K562 (cell line): Measurements from ENCODE around the gene PITPNB. TPM values are rescaled to one million over a fixed set of nuclear protein-coding genes. Genes with fewer than 3 reads are reported as not detected.

Experiments used
- ATAC-seq: fragments of 200-7000 bp; cut with Tn5 transposase; 3 replicates; pipeline ENCODE4 v1.9.1; 2020; ENCODE audit warnings: moderate library complexity
- BruUV-seq: library from RNA; stranded (reverse); fragments of 400-500 nt; replicated peaks from 2 replicates; lab custom pipeline; 2021; lab: Mats Ljungman, UMichigan
- CTCF ChIA-PET: fragments of 300-600 bp; formaldehyde crosslinking; extraction: SDS; loops from one replicate; lab custom pipeline; 2021; ENCODE audit warnings: low intra/inter-chr PET ratio; lab: Yijun Ruan, JAX
- POLR2A ChIA-PET: fragments of 300-600, 350-650 bp; sonication (Branson Sonifier 250); formaldehyde crosslinking; extraction: SDS; loops from one replicate; lab custom pipeline; 2021; ENCODE audit warnings: antibody characterized with exemption, inconsistent platforms; lab: Yijun Ruan, JAX
- DNase-seq, 4 experiments: peaks; one replicate each; pipeline versions ENCODE4 v3.0.0 to v3.0.0-alpha.2; 2011 to 2018; ENCODE audit warnings: low spot score in 3 of 4, mixed read lengths in 3 of 4; ENCODE audit errors: extremely low read depth in 1 of 4
- FAIRE-seq: peaks from 2 replicates; lab custom pipeline; 2011; peaks lifted over from hg19 to GRCh38; lab: Jason Lieb, UNC
- H2AFZ ChIP-seq: 2 replicates; pipeline ENCODE4 v1.6.0; 2011; ENCODE audit warnings: low read depth, low read length, control low read depth, inconsistent platforms
- H3K27ac ChIP-seq: fragments of 200-600 bp; 3 replicates; pipeline ENCODE4 v1.8.0; 2011; ENCODE audit warnings: low read depth, mild to moderate bottlenecking, control low read depth, inconsistent platforms, low read length, moderate library complexity, mixed read lengths; ENCODE audit errors: extremely low read depth
- H3K27me3 ChIP-seq, 2 experiments: fragments of 300-600 bp in 1 of 2; 2 replicates in 1 of 2; 3 replicates in 1 of 2; pipeline versions ENCODE4 v1.6.0 to v1.8.0; 2011; ENCODE audit warnings: inconsistent platforms in 2 of 2, low read length in 2 of 2, mild to moderate bottlenecking in 1 of 2, mixed read lengths in 1 of 2, moderate library complexity in 1 of 2; ENCODE audit not compliant: control insufficient read depth in 2 of 2, insufficient read depth in 2 of 2
- H3K36me3 ChIP-seq: fragments of 300-600 bp; 3 replicates; pipeline ENCODE4 v1.8.0; 2011; ENCODE audit warnings: mild to moderate bottlenecking, low read length, inconsistent platforms; ENCODE audit not compliant: control insufficient read depth, insufficient read depth
- H3K4me1 ChIP-seq, 2 experiments: fragments of 200-600 bp in 1 of 2; replicated peaks in 1 of 2; 2 replicates in 1 of 2; 3 replicates in 1 of 2; pipeline versions ENCODE4 v1.5.1 to v1.8.0; 2011; ENCODE audit warnings: inconsistent platforms in 2 of 2, low read length in 2 of 2, mild to moderate bottlenecking in 1 of 2, mixed read lengths in 1 of 2, moderate library complexity in 1 of 2; ENCODE audit not compliant: control insufficient read depth in 2 of 2, insufficient read depth in 2 of 2
- H3K4me2 ChIP-seq: 2 replicates; pipeline ENCODE4 v1.6.1; 2011; ENCODE audit warnings: low read length, control low read depth, inconsistent platforms, mixed read lengths; ENCODE audit not compliant: insufficient read depth
- H3K4me3 ChIP-seq: fragments of 200-600 bp; sonication (generic), shearing (Covaris generic); 2 replicates; pipeline ENCODE4 v1.5.1; 2016; ENCODE audit warnings: control low read depth, inconsistent platforms
- H3K79me2 ChIP-seq: fragments of 200-600 bp; 3 replicates; pipeline ENCODE4 v1.8.0; 2011; ENCODE audit warnings: low read length, inconsistent platforms; ENCODE audit not compliant: control insufficient read depth, insufficient read depth
- H3K9ac ChIP-seq, 2 experiments: 2 replicates each; pipeline versions ENCODE4 v1.6.0 to v1.6.1; 2011; ENCODE audit warnings: low read depth in 2 of 2, low read length in 2 of 2, control low read depth in 1 of 2, inconsistent platforms in 1 of 2, mild to moderate bottlenecking in 1 of 2, mixed read lengths in 1 of 2; ENCODE audit not compliant: insufficient read depth in 1 of 2
- H3K9me1 ChIP-seq: one replicate; pipeline ENCODE4 v1.6.0; 2011; ENCODE audit warnings: inconsistent platforms, mild to moderate bottlenecking, low read length, moderate library complexity; ENCODE audit not compliant: control insufficient read depth, insufficient read depth
- H3K9me3 ChIP-seq: replicated peaks from 2 replicates; pipeline ENCODE4 v1.5.1; 2011; ENCODE audit warnings: low read depth, low read length, inconsistent platforms; ENCODE audit not compliant: control insufficient read depth, insufficient read depth
- H4K20me1 ChIP-seq: replicated peaks from 2 replicates; pipeline ENCODE4 v1.6.1; 2011; ENCODE audit warnings: low read length, inconsistent platforms, mixed read lengths; ENCODE audit not compliant: control insufficient read depth, insufficient read depth
- CBX1 ChIP-seq: sonication (generic); IDR thresholded peaks from 2 replicates; pipeline ENCODE4 v1.6.1; 2016; ENCODE audit warnings: antibody characterized with exemption, low read depth, mild to moderate bottlenecking
- HIVEP1 ChIP-seq: fragments of 250-450 bp; sonication (Bioruptor Pico); IDR thresholded peaks from 2 replicates; pipeline ENCODE4 v1.4.0; 2020; ENCODE audit warnings: mild to moderate bottlenecking
- NR2C2 ChIP-seq, 2 experiments: fragments of 200-800 bp in 1 of 2; sonication (Bioruptor generic) in 1 of 2; sonication (generic) in 1 of 2; formaldehyde crosslinking in 1 of 2; IDR thresholded peaks; 2 replicates each; pipeline versions ENCODE4 v1.6.1 to v1.8.0; 2016 to 2022; ENCODE audit warnings: mild to moderate bottlenecking in 1 of 2, missing compliant biosample characterization in 1 of 2, missing genetic modification characterization in 1 of 2, missing genetic modification reagents in 1 of 2
- SIN3B ChIP-seq: fragments of 450-650 bp; IDR thresholded peaks from 2 replicates; pipeline ENCODE4 v1.6.1; 2017; ENCODE audit warnings: low read depth, mild to moderate bottlenecking, moderate library complexity
- SMARCA4 ChIP-seq: fragments of 450-650 bp; IDR thresholded peaks from 2 replicates; pipeline ENCODE4 v1.6.1; 2016
- SMARCA5 ChIP-seq: fragments of 450-650 bp; IDR thresholded peaks from 2 replicates; pipeline ENCODE4 v1.6.1; 2016
- SRSF9 ChIP-seq: fragments of 200-400 bp; formaldehyde crosslinking; IDR thresholded peaks from 2 replicates; pipeline ENCODE4 v1.6.1; 2017; ENCODE audit warnings: low read depth, low read length, borderline replicate concordance
- TCF7 ChIP-seq: sonication (generic); IDR thresholded peaks from 2 replicates; pipeline ENCODE4 v1.6.1; 2016; ENCODE audit warnings: antibody characterized with exemption, borderline replicate concordance
- TOE1 ChIP-seq, 2 experiments: fragments of 450-650 bp in 1 of 2; sonication (generic) in 1 of 2; formaldehyde crosslinking in 1 of 2; IDR thresholded peaks; 2 replicates each; pipeline versions ENCODE4 v1.7.1 to v1.8.0; 2016 to 2022; ENCODE audit warnings: borderline replicate concordance in 2 of 2, mild to moderate bottlenecking in 2 of 2, antibody characterized with exemption in 1 of 2, inconsistent platforms in 1 of 2, low read depth in 1 of 2, missing genetic modification reagents in 1 of 2, moderate library complexity in 1 of 2
- ZNF707 ChIP-seq: fragments of 250-450 bp; sonication (Bioruptor Pico); conservative IDR thresholded peaks from 2 replicates; pipeline ENCODE4 v1.8.0; 2022; ENCODE audit warnings: inconsistent platforms, mild to moderate bottlenecking, moderate library complexity
- WGBS: fragments of 100-300 bp; shearing (Covaris generic); methylation state at CpG from one replicate; pipeline ENCODE4 v1.1.6; 2016; ENCODE audit warnings: low coverage, mixed read lengths; ENCODE audit not compliant: insufficient coverage; ENCODE audit errors: missing lambda C conversion rate; 5-methylcytosine and 5-hydroxymethylcytosine counted together
- in situ Hi-C: fragments of 300-500 bp; cut with MboI; formaldehyde crosslinking; loops from 4 replicates; pipeline ENCODE4 v1.15.0; 2018; ENCODE audit warnings: inconsistent platforms, mixed read lengths
- intact Hi-C: fragments of 100-400 bp; cut with micrococcal nuclease; formaldehyde crosslinking; loops from 2 replicates; pipeline ENCODE4 v1.14.2; 2022
- polyA plus RNA-seq, 8 experiments: library from polyadenylated mRNA; depleted of rRNA in 4 of 8; stranded (reverse) in 5 of 8; unstranded in 3 of 8; fragments of >200 nt; fragmentation: Nextera tagmentation in 2 of 8; fragmentation: Illumina TruSeq in 1 of 8; extraction: Ambion mirVana in 2 of 8; extraction: Trizol in 1 of 8; gene quantifications; 2 replicates each; pipeline versions ENCODE4 v1.2.1 to v1.2.3, GENCODE V29; 2011 to 2014; ENCODE audit warnings: inconsistent platforms in 1 of 8, missing spikeins in 1 of 8
- total RNA-seq, 7 experiments: library from RNA; depleted of rRNA in 6 of 7; stranded (reverse); fragments of >200 nt in 6 of 7; fragmentation: Illumina TruSeq in 2 of 7; extraction: Trizol in 2 of 7; gene quantifications; 2 replicates each; pipeline versions ENCODE4 v1.2.1 to v1.2.3, GENCODE V29; 2011 to 2021; ENCODE audit warnings: low replicate concordance in 1 of 7
- TF ChIP-seq, protein P1 (sequence below): IDR thresholded peaks from 2 replicates; pipeline ENCODE4 v1.6.1; 2016; ENCODE audit warnings: missing genetic modification characterization, missing compliant biosample characterization

PITPNB gene
- total and polyA plus RNA-seq, 9 of the 15 experiments (the other 6 are each of a cell fraction or from before 2014, with no cell fraction given), result 13.1 to 52.4 (median 34.7) TPM

DNA sequence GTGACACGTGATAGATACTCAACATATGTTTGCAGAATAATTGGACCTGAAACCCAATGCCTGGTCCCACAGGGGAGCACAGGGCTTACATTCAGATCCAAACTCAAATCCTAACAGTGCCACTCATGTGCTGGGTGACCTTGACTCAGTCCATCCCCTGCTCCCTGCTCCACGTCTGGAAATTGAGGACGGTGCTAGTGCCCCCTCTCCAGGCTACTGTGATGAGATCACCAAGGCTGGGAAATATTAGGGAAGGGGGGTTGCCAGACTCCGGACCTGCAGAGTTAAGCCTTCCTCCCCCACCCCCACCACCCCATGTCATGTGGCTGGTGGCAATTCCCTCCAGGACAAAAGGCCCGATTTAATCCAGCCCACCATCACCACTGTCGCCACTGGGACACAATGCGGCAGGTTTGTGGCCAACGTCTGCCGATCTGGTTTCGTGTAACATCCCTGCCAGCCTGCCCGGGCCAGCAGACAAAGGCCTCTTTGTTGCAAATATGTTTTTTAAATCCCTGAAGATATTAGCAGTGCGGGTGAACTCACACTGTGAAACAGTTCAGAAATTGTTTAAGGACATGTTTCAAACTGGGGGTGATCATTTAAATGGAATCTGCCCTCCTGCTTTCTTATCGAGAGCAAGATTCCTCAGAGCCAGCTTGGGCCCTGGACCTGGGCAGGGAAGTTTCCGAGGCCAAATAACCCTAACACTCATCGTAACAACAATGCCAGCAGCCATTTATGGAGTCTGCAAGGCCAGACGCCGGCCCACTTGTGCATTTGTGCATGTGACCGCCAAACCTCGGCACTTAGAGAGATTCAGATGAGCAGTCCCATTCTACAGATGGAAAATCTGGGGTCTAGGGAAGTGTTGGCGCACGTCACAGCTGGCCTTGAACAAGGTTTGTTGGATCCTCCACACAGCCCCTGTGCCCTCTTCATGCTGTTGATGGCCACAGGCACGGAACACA is 97.9 kb downstream of the PITPNB start (continued):
- no peak for TF ChIP-seq HIVEP1 (CRISPR knock-in tag)
- no peak for TF ChIP-seq NR2C2 (CRISPR knock-in tag; IDR thresholded peaks at IDR 0.05)
- TF ChIP-seq NR2C2 (tag; IDR thresholded peaks at IDR 0.05), result no peak
- no peak for TF ChIP-seq SIN3B
- no peak for TF ChIP-seq SMARCA5
- TF ChIP-seq CBX1, result no peak
- TF ChIP-seq TOE1 (IDR thresholded peaks at IDR 0.05; ENCODE audit: borderline replicate concordance), result no peak
- no peak for TF ChIP-seq TOE1 (CRISPR knock-in tag; IDR thresholded peaks at IDR 0.05; ENCODE audit: borderline replicate concordance, low read depth)

DNA sequence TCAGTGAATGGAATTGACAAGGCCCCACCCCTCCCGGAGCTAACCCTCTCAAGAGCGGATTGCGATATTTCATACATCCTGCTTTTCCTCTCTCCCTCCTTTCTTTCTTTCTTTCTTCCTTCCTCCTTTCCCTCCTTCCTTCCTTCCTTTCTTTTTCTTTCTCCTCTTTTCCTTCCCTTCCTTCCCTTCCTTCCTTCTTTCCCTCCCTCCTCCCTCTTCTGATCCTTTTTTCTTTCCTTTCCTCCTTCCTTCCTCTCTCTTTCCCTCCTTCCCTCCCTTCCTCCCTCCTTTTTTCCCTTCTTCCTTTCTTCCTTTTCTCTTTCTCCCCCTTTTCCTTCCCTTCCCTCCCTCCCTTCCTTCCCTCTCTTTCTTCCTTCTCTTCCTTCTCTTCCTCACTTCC is 102.5 kb downstream of the PITPNB start:
- in situ Hi-C loops, result loop anchor here (25.0 kb wide), 2 partner anchors 404 to 1054 kb away; no protein-coding TSS in a partner anchor
- no peak for DNase-seq

More for the DNA sequence above, 102.5 kb downstream of the PITPNB start:
- ChIA-PET CTCF (no interaction called here), POLR2A (interaction anchor here (0.6 kb wide), 1 partner anchor 657 kb away, joined by 3 read pairs; no protein-coding TSS in a partner anchor)
- Histone ChIP-seq H3K79me2 (no peaks in the 10 kb centered on the region), H3K27ac (no peak overlapping the region), H2AFZ (no peak overlapping the region), H3K4me2 (no peak overlapping the region), H3K4me1 (no peaks in the 10 kb centered on the region), H3K27me3 (peaks cover 0 to 1% of the 10 kb centered on the region in 2 experiments; a peak in 1 of 5 replicates), H3K36me3 (no peaks in the 10 kb centered on the region)
- no peak for FAIRE-seq
- TF ChIP-seq, protein P1, sequence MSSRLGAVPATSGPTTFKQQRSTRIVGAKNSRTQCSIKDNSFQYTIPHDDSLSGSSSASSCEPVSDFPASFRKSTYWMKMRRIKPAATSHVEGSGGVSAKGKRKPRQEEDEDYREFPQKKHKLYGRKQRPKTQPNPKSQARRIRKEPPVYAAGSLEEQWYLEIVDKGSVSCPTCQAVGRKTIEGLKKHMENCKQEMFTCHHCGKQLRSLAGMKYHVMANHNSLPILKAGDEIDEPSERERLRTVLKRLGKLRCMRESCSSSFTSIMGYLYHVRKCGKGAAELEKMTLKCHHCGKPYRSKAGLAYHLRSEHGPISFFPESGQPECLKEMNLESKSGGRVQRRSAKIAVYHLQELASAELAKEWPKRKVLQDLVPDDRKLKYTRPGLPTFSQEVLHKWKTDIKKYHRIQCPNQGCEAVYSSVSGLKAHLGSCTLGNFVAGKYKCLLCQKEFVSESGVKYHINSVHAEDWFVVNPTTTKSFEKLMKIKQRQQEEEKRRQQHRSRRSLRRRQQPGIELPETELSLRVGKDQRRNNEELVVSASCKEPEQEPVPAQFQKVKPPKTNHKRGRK (tag), result peak; percentile 89
- no peak for TF ChIP-seq SMARCA4
- no peak for TF ChIP-seq TCF7
- TF ChIP-seq ZNF707 (CRISPR knock-in tag), result no peak
- TF ChIP-seq SRSF9, result no peak
- TF ChIP-seq, all 486 proteins: peak for 1
- intact Hi-C loops, result no loop called here
- WGBS, result 0% methylated on average over 1 of the region's 3 CpGs
- Histone ChIP-seq H3K9me3 (no peaks in the 10 kb centered on the region), H3K4me3 (no peak overlapping the region), H4K20me1 (no peaks in the 10 kb centered on the region), H3K9me1 (no peaks in the 10 kb centered on the region), H3K9ac (no peak overlapping the region)
- BruUV-seq, result no TSS peak
- ATAC-seq, result no peak
